ENCODE results near the gene SIM1.

SIM1 gene

GRCh38 chr6:100456141-100456907 is 8.4 kb downstream of the SIM1 start:
- DNase-seq, result no peak

GRCh38 chr6:100455230-100456124 is 9.2 kb downstream of the SIM1 start:
- DNase-seq, result no peak

- no peak for DNase-seq
These were observed 10.0 kb downstream of the SIM1 start for GRCh38 chr6:100454551-100455229.

- DNase-seq, result no peak
These were observed 10.8 kb downstream of the SIM1 start for GRCh38 chr6:100453701-100454521.

- DNase-seq, result no peak
These were observed 11.7 kb downstream of the SIM1 start for GRCh38 chr6:100452998-100453397.

GRCh38 chr6:100451577-100451976 is 13.1 kb downstream of the SIM1 start:
- no peak for DNase-seq

GRCh38 chr6:100449239-100449691 is 15.5 kb downstream of the SIM1 start:
- no peak for DNase-seq

- DNase-seq, result no peak
These were observed 16.6 kb downstream of the SIM1 start for GRCh38 chr6:100447900-100448748.

GRCh38 chr6:100447081-100447899 is 17.4 kb downstream of the SIM1 start:
- DNase-seq, result no peak

GRCh38 chr6:100446115-100447080 is 18.3 kb downstream of the SIM1 start:
- DNase-seq, result no peak

GRCh38 chr6:100445512-100445911 is 19.2 kb downstream of the SIM1 start:
- DNase-seq, result no peak

- no peak for DNase-seq
These were observed 23.8 kb downstream of the SIM1 start for GRCh38 chr6:100440935-100441334.

GRCh38 chr6:100435299-100435698 is 29.4 kb downstream of the SIM1 start:
- DNase-seq, result no peak

GRCh38 chr6:100433726-100434435 is 30.8 kb downstream of the SIM1 start:
- no peak for DNase-seq

- no peak for DNase-seq
These were observed 32.6 kb downstream of the SIM1 start for GRCh38 chr6:100432136-100432535.

GRCh38 chr6:100430962-100431361 is 33.8 kb downstream of the SIM1 start:
- DNase-seq, result no peak

GRCh38 chr6:100427452-100427851 is 37.3 kb downstream of the SIM1 start:
- no peak for DNase-seq

GRCh38 chr6:100426744-100427338 is 37.9 kb downstream of the SIM1 start:
- DNase-seq, result no peak

Data from effector CD8-positive, alpha-beta T cell (primary cell).